SW 1271 (cell line): Measurements from ENCODE around the gene XKR3.
"Not testable (repeated sequence)": the region's sequence is repeated elsewhere in the genome, so short reads cannot be mapped to it uniquely, and the experiment has no call there.

ENCODE experiments used
- DNase-seq, 2 experiments: peaks; one replicate each; lab custom pipeline; 2025; lab: John Stamatoyannopoulos, UW

Gene XKR3

DNA sequence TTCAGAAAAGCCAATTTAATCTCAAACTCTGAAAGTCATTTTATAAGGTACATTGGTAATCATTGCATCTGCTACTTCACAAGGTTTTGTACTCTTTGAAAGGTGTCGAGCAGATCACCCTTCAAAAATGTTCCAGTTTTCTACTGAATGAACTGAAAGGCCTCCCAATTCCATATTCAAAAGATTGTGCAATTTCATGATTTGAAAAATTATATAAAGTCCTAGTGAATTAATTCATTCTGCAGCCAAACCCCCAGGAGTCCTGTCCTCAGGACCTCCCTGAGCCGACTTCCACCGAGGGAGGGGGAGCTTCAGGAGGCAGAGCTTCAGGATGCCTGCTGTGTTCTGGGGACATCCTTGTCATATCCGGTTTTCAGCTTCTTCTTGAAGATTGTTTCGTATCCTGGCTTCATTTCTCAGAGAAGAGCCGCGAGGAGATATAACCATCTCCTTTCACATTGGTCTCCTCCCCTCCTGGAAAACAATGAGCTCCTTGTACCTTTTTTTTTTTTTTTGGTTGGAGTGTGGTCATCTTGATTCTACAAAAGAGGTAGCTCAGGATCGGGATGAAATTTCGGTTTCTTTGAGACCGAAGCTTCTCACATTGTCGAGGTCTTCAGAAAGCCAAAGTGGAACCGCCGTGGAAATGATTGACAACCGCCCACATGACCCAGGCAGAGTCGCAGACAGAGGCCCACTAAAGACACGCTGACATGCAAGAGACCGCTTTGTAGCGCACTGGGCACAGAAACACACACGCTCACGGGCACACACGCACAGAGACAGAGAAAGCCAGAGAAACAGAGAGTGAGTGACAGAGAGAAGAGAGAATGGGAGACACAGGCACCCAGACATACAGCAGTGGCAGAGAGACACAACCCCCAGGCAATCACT lies 77.7 kb downstream of the XKR3 start:
- DNase-seq = not testable (repeated sequence)

DNA sequence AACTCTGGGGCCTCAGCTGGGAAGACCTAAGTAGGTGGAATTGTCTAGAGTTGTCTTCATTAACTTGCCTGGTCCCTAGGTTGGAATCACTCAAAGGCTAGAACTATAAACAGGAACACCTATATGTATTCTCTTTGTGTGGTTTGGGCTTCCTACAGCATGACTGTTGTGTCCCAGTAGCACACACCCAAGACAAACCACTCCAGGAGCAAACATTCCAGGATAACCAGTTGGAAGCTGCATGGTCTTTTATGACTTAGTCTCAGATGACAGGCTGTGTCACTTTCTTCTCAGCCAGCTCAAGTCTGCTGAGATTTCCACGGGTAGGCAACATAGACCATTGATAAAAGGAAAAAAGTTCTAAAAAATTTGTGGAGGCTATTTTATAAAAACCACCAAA lies 90.9 kb downstream of the XKR3 start:
- DNase-seq = not testable (repeated sequence)
